Liver (tissue), 9 donors: ENCODE measurements around the gene KRTAP19-7. TPM values are rescaled to one million over a fixed set of nuclear protein-coding genes. Genes with fewer than 3 reads are reported as not detected.

Experiments used
- DNase-seq: peaks from one replicate; pipeline ENCODE4 v3.0.0-alpha.2; 2017; ENCODE audit warnings: low spot score
- H3K27ac ChIP-seq, 2 donors: one replicate each; pipeline ENCODE4 v1.7.0; 2013; ENCODE audit warnings: inconsistent platforms in 2 of 2, low read length in 2 of 2, control low read depth in 1 of 2, low read depth in 1 of 2, mild to moderate bottlenecking in 1 of 2
- H3K27me3 ChIP-seq, 4 donors: one replicate each; pipeline versions ENCODE4 v1.6.1 to v1.7.0; 2013; ENCODE audit warnings: low read length in 3 of 4, inconsistent platforms in 1 of 4, mild to moderate bottlenecking in 1 of 4, moderate library complexity in 1 of 4; ENCODE audit not compliant: control insufficient read depth in 4 of 4, insufficient read depth in 4 of 4
- H3K36me3 ChIP-seq, 4 donors: one replicate each; pipeline versions ENCODE4 v1.6.1 to v1.7.0; 2013; ENCODE audit warnings: low read length in 3 of 4, mild to moderate bottlenecking in 3 of 4, low read depth in 1 of 4, moderate library complexity in 1 of 4; ENCODE audit not compliant: control insufficient read depth in 4 of 4, insufficient read depth in 3 of 4
- H3K4me1 ChIP-seq, 4 donors: one replicate each; pipeline versions ENCODE4 v1.6.1 to v1.7.0; 2013; ENCODE audit warnings: low read length in 3 of 4, mild to moderate bottlenecking in 3 of 4, moderate library complexity in 1 of 4; ENCODE audit not compliant: control insufficient read depth in 4 of 4, insufficient read depth in 4 of 4
- H3K4me3 ChIP-seq, 3 donors: one replicate each; pipeline versions ENCODE4 v1.6.1 to v1.7.0; 2013; ENCODE audit warnings: low read length in 3 of 3, control low read depth in 1 of 3, low read depth in 1 of 3, mild to moderate bottlenecking in 1 of 3
- H3K9ac ChIP-seq, 2 donors: one replicate each; pipeline ENCODE4 v1.7.0; 2013; ENCODE audit warnings: low read length in 2 of 2, mild to moderate bottlenecking in 2 of 2, moderate library complexity in 2 of 2, control low read depth in 1 of 2, low read depth in 1 of 2
- H3K9me3 ChIP-seq, 4 donors: one replicate each; pipeline versions ENCODE4 v1.6.1 to v1.7.0; 2013; ENCODE audit warnings: low read length in 3 of 4; ENCODE audit not compliant: control insufficient read depth in 4 of 4
- EGR1 ChIP-seq, 2 donors: IDR thresholded peaks; 2 replicates each; pipeline ENCODE4 v1.6.1; 2016 to 2018; ENCODE audit warnings: antibody characterized with exemption in 2 of 2, low read depth in 2 of 2
- FOXA1 ChIP-seq: IDR thresholded peaks from 2 replicates; pipeline ENCODE4 v1.6.1; 2016; ENCODE audit warnings: antibody characterized with exemption
- GABPA ChIP-seq, 2 donors: IDR thresholded peaks in 1 of 2; conservative IDR thresholded peaks in 1 of 2; 2 replicates each; pipeline ENCODE4 v1.6.1; 2016; ENCODE audit warnings: antibody characterized with exemption in 2 of 2, mild to moderate bottlenecking in 1 of 2, moderate library complexity in 1 of 2
- HNF4A ChIP-seq, 2 donors: conservative IDR thresholded peaks; 2 replicates each; pipeline ENCODE4 v1.6.1; 2016; ENCODE audit warnings: antibody characterized with exemption in 2 of 2, mild to moderate bottlenecking in 2 of 2
- JUND ChIP-seq, 2 donors: IDR thresholded peaks; 2 replicates each; pipeline ENCODE4 v1.6.1; 2016; ENCODE audit warnings: antibody characterized with exemption in 2 of 2
- RAD21 ChIP-seq, 2 donors: IDR thresholded peaks; 2 replicates each; pipeline ENCODE4 v1.6.1; 2016; ENCODE audit warnings: antibody characterized with exemption in 2 of 2, mild to moderate bottlenecking in 2 of 2
- RXRA ChIP-seq, 2 donors: IDR thresholded peaks; 2 replicates each; pipeline ENCODE4 v1.6.1; 2017 to 2018; ENCODE audit warnings: antibody characterized with exemption in 2 of 2, mild to moderate bottlenecking in 1 of 2
- SP1 ChIP-seq: IDR thresholded peaks from 2 replicates; pipeline ENCODE4 v1.6.1; 2018; ENCODE audit warnings: antibody characterized with exemption, mild to moderate bottlenecking
- WGBS: extraction: QIAGEN DNeasy Blood & Tissue Kit; methylation state at CpG from one replicate; pipeline ENCODE4 v1.1.7; 2013; 5-methylcytosine and 5-hydroxymethylcytosine counted together
- polyA plus RNA-seq, 2 donors: library from polyadenylated mRNA; stranded (reverse) in 1 of 2; unstranded in 1 of 2; fragments of 200-250 nt in 1 of 2; fragments of >200 nt in 1 of 2; fragmentation: Nextera tagmentation in 1 of 2; extraction: Ambion mirVana in 1 of 2; gene quantifications; one replicate each; pipeline versions ENCODE4 v1.2.1 to v1.2.3, GENCODE V29; 2013 to 2015
- total RNA-seq, 2 donors: library from RNA; depleted of rRNA; stranded (reverse); fragments of >200 nt; gene quantifications; one replicate each; pipeline ENCODE4 v1.2.3, GENCODE V29; 2014
- TF ChIP-seq, protein P1 (sequence below): fragments of 150-350 bp; IDR thresholded peaks from 2 replicates; pipeline ENCODE4 v1.5.1; 2017; ENCODE audit warnings: improper control_type of control experiment, low read depth, low read length; ENCODE audit not compliant: missing input control
- TF ChIP-seq, protein P2 (sequence below): IDR thresholded peaks from 2 replicates; pipeline ENCODE4 v1.6.1; 2016; ENCODE audit warnings: antibody characterized with exemption
- TF ChIP-seq, protein P3 (sequence below): IDR thresholded peaks from 2 replicates; pipeline ENCODE4 v1.6.1; 2016; ENCODE audit warnings: antibody characterized with exemption
- TF ChIP-seq, protein P4 (sequence below): IDR thresholded peaks from 2 replicates; pipeline ENCODE4 v1.6.1; 2016; ENCODE audit warnings: antibody characterized with exemption
- TF ChIP-seq, protein P5 (sequence below): IDR thresholded peaks from 2 replicates; pipeline ENCODE4 v1.6.1; 2016; ENCODE audit warnings: antibody characterized with exemption, mild to moderate bottlenecking
- donor health status: healthy.
- donor health status: healthy.
- donor health status: healthy.
- donor health status: healthy.
- donor health status: healthy.

The KRTAP19-7 gene, protein sequence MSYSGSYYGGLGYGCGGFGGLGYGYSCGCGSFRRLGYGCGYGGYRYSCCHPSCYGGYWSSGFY
- total RNA-seq: not detected
- not detected for polyA plus RNA-seq

DNA sequence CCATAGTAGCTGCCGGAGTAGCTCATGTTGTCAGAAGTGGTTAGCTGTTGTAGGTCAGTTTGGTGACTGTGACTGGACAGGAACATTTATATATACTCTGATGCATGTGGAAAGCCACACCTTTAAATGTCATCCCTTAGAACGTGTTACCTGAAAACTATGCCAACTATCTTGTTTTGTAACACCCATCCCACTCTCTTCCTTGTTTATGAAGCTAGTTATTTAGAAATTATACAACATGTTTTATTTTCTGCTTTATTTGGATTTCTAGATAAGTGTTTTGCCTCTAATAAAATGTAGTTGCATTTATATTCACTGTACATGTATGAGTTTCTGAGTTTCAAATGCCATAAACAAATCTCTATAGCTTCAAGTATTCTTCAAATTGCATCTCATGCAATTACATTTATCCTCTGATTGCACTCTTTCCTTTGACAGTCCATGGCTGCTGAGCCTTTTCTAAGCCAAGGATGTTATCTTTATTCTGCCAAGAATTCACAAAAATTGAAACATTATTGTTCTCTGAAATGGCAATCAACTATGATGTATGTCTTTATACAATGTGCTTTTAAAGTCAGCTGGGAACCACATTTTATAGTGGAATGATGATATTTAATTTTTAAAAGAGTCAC, at the start of gene KRTAP19-7:
Gene KRTAP19-7 (minus strand): TSS at position 51 of the 632 bp plus-strand sequence. CDS start 25 bp downstream, at position 26.
- no peaks in the 10 kb centered on the region for H3K27me3 ChIP-seq
- no peak within 1 kb of the TSS for H3K9ac ChIP-seq
- TF ChIP-seq RXRA (IDR thresholded peaks at IDR 0.05) (no peak), EGR1 (IDR thresholded peaks at IDR 0.05; ENCODE audit: low read depth in 2 of 2) (no peak), GABPA (IDR thresholded peaks at IDR 0.05 in 1 of 2, conservative IDR thresholded peaks at IDR 0.05 in 1 of 2) (no peak), JUND (IDR thresholded peaks at IDR 0.05) (no peak), HNF4A (conservative IDR thresholded peaks at IDR 0.05) (no peak), FOXA1 (no peak)
- TF ChIP-seq, protein P1, sequence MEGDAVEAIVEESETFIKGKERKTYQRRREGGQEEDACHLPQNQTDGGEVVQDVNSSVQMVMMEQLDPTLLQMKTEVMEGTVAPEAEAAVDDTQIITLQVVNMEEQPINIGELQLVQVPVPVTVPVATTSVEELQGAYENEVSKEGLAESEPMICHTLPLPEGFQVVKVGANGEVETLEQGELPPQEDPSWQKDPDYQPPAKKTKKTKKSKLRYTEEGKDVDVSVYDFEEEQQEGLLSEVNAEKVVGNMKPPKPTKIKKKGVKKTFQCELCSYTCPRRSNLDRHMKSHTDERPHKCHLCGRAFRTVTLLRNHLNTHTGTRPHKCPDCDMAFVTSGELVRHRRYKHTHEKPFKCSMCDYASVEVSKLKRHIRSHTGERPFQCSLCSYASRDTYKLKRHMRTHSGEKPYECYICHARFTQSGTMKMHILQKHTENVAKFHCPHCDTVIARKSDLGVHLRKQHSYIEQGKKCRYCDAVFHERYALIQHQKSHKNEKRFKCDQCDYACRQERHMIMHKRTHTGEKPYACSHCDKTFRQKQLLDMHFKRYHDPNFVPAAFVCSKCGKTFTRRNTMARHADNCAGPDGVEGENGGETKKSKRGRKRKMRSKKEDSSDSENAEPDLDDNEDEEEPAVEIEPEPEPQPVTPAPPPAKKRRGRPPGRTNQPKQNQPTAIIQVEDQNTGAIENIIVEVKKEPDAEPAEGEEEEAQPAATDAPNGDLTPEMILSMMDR: no peak
- TF ChIP-seq, protein P2, sequence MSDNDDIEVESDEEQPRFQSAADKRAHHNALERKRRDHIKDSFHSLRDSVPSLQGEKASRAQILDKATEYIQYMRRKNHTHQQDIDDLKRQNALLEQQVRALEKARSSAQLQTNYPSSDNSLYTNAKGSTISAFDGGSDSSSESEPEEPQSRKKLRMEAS: no peak
- no peak within 1 kb of the TSS for H3K27ac ChIP-seq
- H3K4me1 ChIP-seq: no peaks in the 10 kb centered on the region
- no peaks in the 10 kb centered on the region for H3K9me3 ChIP-seq
- DNase-seq: no peak
- no peaks in the 10 kb centered on the region for H3K36me3 ChIP-seq
- 63% methylated on average over 2 of the region's 2 CpGs for WGBS
- no peak within 1 kb of the TSS for H3K4me3 ChIP-seq

DNA sequence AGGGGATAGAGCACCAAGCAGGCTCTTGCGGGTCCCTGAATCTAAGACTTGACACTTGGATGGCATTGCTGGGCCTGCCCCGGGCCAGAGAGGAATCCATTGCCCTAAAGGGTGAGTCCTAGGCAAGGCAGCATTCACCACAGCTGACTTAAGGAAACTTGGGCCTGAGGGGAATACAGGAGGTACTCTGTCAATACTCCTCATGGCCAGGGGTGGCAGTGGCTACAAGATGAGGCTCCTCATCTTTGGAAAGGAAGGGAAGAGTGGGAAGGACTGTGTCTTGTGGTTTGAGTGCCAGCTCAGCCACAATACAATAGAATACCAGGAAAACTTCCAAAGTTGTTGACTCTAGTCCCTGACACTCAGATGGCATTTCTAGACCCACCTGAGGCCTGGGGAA, 44.9 kb upstream of the KRTAP19-7 start:
- no peak overlapping the region for H3K27ac ChIP-seq
- 73% methylated on average over 2 of the region's 2 CpGs for WGBS
- no peak for DNase-seq
- H3K9ac ChIP-seq: no peak overlapping the region
- H3K4me3 ChIP-seq: no peak overlapping the region
- TF ChIP-seq, protein P3, sequence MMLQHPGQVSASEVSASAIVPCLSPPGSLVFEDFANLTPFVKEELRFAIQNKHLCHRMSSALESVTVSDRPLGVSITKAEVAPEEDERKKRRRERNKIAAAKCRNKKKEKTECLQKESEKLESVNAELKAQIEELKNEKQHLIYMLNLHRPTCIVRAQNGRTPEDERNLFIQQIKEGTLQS: no peak
- TF ChIP-seq, protein P4, sequence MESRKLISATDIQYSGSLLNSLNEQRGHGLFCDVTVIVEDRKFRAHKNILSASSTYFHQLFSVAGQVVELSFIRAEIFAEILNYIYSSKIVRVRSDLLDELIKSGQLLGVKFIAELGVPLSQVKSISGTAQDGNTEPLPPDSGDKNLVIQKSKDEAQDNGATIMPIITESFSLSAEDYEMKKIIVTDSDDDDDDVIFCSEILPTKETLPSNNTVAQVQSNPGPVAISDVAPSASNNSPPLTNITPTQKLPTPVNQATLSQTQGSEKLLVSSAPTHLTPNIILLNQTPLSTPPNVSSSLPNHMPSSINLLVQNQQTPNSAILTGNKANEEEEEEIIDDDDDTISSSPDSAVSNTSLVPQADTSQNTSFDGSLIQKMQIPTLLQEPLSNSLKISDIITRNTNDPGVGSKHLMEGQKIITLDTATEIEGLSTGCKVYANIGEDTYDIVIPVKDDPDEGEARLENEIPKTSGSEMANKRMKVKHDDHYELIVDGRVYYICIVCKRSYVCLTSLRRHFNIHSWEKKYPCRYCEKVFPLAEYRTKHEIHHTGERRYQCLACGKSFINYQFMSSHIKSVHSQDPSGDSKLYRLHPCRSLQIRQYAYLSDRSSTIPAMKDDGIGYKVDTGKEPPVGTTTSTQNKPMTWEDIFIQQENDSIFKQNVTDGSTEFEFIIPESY: no peak
- no peak for TF ChIP-seq SP1
- TF ChIP-seq, protein P1: no peak
- TF ChIP-seq, protein P5, sequence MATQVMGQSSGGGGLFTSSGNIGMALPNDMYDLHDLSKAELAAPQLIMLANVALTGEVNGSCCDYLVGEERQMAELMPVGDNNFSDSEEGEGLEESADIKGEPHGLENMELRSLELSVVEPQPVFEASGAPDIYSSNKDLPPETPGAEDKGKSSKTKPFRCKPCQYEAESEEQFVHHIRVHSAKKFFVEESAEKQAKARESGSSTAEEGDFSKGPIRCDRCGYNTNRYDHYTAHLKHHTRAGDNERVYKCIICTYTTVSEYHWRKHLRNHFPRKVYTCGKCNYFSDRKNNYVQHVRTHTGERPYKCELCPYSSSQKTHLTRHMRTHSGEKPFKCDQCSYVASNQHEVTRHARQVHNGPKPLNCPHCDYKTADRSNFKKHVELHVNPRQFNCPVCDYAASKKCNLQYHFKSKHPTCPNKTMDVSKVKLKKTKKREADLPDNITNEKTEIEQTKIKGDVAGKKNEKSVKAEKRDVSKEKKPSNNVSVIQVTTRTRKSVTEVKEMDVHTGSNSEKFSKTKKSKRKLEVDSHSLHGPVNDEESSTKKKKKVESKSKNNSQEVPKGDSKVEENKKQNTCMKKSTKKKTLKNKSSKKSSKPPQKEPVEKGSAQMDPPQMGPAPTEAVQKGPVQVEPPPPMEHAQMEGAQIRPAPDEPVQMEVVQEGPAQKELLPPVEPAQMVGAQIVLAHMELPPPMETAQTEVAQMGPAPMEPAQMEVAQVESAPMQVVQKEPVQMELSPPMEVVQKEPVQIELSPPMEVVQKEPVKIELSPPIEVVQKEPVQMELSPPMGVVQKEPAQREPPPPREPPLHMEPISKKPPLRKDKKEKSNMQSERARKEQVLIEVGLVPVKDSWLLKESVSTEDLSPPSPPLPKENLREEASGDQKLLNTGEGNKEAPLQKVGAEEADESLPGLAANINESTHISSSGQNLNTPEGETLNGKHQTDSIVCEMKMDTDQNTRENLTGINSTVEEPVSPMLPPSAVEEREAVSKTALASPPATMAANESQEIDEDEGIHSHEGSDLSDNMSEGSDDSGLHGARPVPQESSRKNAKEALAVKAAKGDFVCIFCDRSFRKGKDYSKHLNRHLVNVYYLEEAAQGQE: no peak
- TF ChIP-seq RAD21 (IDR thresholded peaks at IDR 0.05): no peak
- no peaks in the 10 kb centered on the region for H3K4me1 ChIP-seq
- no peaks in the 10 kb centered on the region for H3K27me3 ChIP-seq
- H3K9me3 ChIP-seq: no peaks in the 10 kb centered on the region
- no peaks in the 10 kb centered on the region for H3K36me3 ChIP-seq
